ENCODE measurements around the gene PCF11.

DNA sequence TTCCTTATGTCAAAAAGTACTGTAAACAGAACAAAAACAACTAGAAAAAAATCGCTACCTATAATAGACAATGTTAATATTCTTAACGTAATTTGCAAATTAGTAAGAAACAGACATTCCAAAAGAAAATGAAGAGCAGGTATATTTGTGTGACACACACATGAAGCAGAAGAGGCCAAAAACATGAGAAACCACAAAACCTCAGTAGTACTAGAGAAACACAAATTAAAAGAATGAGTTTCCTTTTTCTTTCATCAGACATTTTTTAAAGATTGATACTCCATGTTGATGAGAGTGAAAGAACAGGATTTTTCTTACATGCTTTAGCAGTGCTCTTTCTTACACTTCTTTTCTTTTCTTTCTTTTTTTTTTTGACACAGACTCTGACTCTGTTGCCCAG, 34.2 kb upstream of the PCF11 start:
- TF ChIP-seq, protein P1, sequence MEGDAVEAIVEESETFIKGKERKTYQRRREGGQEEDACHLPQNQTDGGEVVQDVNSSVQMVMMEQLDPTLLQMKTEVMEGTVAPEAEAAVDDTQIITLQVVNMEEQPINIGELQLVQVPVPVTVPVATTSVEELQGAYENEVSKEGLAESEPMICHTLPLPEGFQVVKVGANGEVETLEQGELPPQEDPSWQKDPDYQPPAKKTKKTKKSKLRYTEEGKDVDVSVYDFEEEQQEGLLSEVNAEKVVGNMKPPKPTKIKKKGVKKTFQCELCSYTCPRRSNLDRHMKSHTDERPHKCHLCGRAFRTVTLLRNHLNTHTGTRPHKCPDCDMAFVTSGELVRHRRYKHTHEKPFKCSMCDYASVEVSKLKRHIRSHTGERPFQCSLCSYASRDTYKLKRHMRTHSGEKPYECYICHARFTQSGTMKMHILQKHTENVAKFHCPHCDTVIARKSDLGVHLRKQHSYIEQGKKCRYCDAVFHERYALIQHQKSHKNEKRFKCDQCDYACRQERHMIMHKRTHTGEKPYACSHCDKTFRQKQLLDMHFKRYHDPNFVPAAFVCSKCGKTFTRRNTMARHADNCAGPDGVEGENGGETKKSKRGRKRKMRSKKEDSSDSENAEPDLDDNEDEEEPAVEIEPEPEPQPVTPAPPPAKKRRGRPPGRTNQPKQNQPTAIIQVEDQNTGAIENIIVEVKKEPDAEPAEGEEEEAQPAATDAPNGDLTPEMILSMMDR (IDR thresholded peaks at IDR 0.05): no peak
- TF ChIP-seq, protein P2, sequence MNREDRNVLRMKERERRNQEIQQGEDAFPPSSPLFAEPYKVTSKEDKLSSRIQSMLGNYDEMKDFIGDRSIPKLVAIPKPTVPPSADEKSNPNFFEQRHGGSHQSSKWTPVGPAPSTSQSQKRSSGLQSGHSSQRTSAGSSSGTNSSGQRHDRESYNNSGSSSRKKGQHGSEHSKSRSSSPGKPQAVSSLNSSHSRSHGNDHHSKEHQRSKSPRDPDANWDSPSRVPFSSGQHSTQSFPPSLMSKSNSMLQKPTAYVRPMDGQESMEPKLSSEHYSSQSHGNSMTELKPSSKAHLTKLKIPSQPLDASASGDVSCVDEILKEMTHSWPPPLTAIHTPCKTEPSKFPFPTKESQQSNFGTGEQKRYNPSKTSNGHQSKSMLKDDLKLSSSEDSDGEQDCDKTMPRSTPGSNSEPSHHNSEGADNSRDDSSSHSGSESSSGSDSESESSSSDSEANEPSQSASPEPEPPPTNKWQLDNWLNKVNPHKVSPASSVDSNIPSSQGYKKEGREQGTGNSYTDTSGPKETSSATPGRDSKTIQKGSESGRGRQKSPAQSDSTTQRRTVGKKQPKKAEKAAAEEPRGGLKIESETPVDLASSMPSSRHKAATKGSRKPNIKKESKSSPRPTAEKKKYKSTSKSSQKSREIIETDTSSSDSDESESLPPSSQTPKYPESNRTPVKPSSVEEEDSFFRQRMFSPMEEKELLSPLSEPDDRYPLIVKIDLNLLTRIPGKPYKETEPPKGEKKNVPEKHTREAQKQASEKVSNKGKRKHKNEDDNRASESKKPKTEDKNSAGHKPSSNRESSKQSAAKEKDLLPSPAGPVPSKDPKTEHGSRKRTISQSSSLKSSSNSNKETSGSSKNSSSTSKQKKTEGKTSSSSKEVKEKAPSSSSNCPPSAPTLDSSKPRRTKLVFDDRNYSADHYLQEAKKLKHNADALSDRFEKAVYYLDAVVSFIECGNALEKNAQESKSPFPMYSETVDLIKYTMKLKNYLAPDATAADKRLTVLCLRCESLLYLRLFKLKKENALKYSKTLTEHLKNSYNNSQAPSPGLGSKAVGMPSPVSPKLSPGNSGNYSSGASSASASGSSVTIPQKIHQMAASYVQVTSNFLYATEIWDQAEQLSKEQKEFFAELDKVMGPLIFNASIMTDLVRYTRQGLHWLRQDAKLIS (CRISPR knock-in tag; IDR thresholded peaks at IDR 0.05; ENCODE audit: borderline replicate concordance): no peak
- TF ChIP-seq, protein P3, sequence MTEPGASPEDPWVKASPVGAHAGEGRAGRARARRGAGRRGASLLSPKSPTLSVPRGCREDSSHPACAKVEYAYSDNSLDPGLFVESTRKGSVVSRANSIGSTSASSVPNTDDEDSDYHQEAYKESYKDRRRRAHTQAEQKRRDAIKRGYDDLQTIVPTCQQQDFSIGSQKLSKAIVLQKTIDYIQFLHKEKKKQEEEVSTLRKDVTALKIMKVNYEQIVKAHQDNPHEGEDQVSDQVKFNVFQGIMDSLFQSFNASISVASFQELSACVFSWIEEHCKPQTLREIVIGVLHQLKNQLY (CRISPR knock-in tag; IDR thresholded peaks at IDR 0.05): no peak
- TF ChIP-seq KAT7 (CRISPR knock-in tag; IDR thresholded peaks at IDR 0.05; ENCODE audit: borderline replicate concordance) (no peak), EMX1 (CRISPR knock-in tag; IDR thresholded peaks at IDR 0.05) (no peak), JUN (CRISPR knock-in tag; IDR thresholded peaks at IDR 0.05) (no peak)
- TF ChIP-seq, protein P4, sequence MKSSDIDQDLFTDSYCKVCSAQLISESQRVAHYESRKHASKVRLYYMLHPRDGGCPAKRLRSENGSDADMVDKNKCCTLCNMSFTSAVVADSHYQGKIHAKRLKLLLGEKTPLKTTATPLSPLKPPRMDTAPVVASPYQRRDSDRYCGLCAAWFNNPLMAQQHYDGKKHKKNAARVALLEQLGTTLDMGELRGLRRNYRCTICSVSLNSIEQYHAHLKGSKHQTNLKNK (CRISPR knock-in tag; IDR thresholded peaks at IDR 0.05): no peak
